Neuron (in vitro differentiated cells): ENCODE data around the gene SLC12A9.
"Not testable (repeated sequence)": the region's sequence is repeated elsewhere in the genome, so short reads cannot be mapped to it uniquely, and the experiment has no call there.

Experiments used
- H2AFZ ChIP-seq: one replicate; pipeline ENCODE4 v1.6.1; 2013; ENCODE audit warnings: low read depth, mild to moderate bottlenecking, inconsistent platforms, low read length, moderate library complexity
- H3K27me3 ChIP-seq: one replicate; pipeline ENCODE4 v1.6.1; 2013; ENCODE audit warnings: low read length; ENCODE audit not compliant: insufficient read depth
- H3K36me3 ChIP-seq: one replicate; pipeline ENCODE4 v1.6.1; 2013; ENCODE audit warnings: low read length; ENCODE audit not compliant: insufficient read depth
- H3K4me1 ChIP-seq: one replicate; pipeline ENCODE4 v1.6.1; 2013; ENCODE audit warnings: low read length; ENCODE audit not compliant: insufficient read depth
- H3K4me3 ChIP-seq: 2 replicates; pipeline ENCODE4 v1.5.1; 2013; ENCODE audit warnings: mild to moderate bottlenecking, low read length, moderate library complexity
- H3K9me3 ChIP-seq: one replicate; pipeline ENCODE4 v1.6.1; 2013; ENCODE audit warnings: low read length

SLC12A9 gene

GRCh38 chr7:100829150-100829716 lies 23.3 kb upstream of the SLC12A9 start:
- no peaks in the 10 kb centered on the region for H3K9me3 ChIP-seq
- H2AFZ ChIP-seq = no peak overlapping the region
- H3K27me3 ChIP-seq = no peaks in the 10 kb centered on the region
- no peak overlapping the region for H3K4me3 ChIP-seq
- peaks cover 5% of the 10 kb centered on the region for H3K36me3 ChIP-seq
- peaks cover 14% of the 10 kb centered on the region for H3K4me1 ChIP-seq

- no peak overlapping the region for H3K4me3 ChIP-seq
- H3K27me3 ChIP-seq = no peaks in the 10 kb centered on the region
- no peaks in the 10 kb centered on the region for H3K36me3 ChIP-seq
- H3K9me3 ChIP-seq = no peaks in the 10 kb centered on the region
- H2AFZ ChIP-seq = no peak overlapping the region
- H3K4me1 ChIP-seq = peaks cover 6% of the 10 kb centered on the region
Measured at GRCh38 chr7:100830396-100830795, 22.1 kb upstream of the SLC12A9 start.

GRCh38 chr7:100832281-100832633 lies 20.3 kb upstream of the SLC12A9 start:
- Histone ChIP-seq H3K4me3 (no peak overlapping the region), H3K9me3 (no peaks in the 10 kb centered on the region), H2AFZ (no peak overlapping the region), H3K27me3 (no peaks in the 10 kb centered on the region), H3K4me1 (peaks cover 12% of the 10 kb centered on the region), H3K36me3 (no peaks in the 10 kb centered on the region)

- Histone ChIP-seq H3K4me3 (no peak overlapping the region), H2AFZ (no peak overlapping the region), H3K4me1 (peaks cover 18% of the 10 kb centered on the region), H3K36me3 (no peaks in the 10 kb centered on the region), H3K27me3 (no peaks in the 10 kb centered on the region), H3K9me3 (no peaks in the 10 kb centered on the region)
Measured at GRCh38 chr7:100835903-100836811, 16.4 kb upstream of the SLC12A9 start.

- no peaks in the 10 kb centered on the region for H3K27me3 ChIP-seq
- peak overlapping the region; percentile 30 for H2AFZ ChIP-seq
- H3K36me3 ChIP-seq = no peaks in the 10 kb centered on the region
- H3K9me3 ChIP-seq = no peaks in the 10 kb centered on the region
- H3K4me1 ChIP-seq = peaks cover 18% of the 10 kb centered on the region
- peak overlapping the region; percentile 47 for H3K4me3 ChIP-seq
Measured at GRCh38 chr7:100836812-100837098, 15.8 kb upstream of the SLC12A9 start.

- no peaks in the 10 kb centered on the region for H3K27me3 ChIP-seq
- peak overlapping the region; percentile 30 for H2AFZ ChIP-seq
- peaks cover 18% of the 10 kb centered on the region for H3K4me1 ChIP-seq
- no peaks in the 10 kb centered on the region for H3K36me3 ChIP-seq
- H3K4me3 ChIP-seq = peak overlapping the region; percentile 47
- no peaks in the 10 kb centered on the region for H3K9me3 ChIP-seq
Measured at GRCh38 chr7:100837099-100837836, 15.2 kb upstream of the SLC12A9 start.

- no peak overlapping the region for H2AFZ ChIP-seq
- H3K4me1 ChIP-seq = peaks cover 18% of the 10 kb centered on the region
- H3K4me3 ChIP-seq = no peak overlapping the region
- H3K27me3 ChIP-seq = no peaks in the 10 kb centered on the region
- H3K36me3 ChIP-seq = no peaks in the 10 kb centered on the region
- no peaks in the 10 kb centered on the region for H3K9me3 ChIP-seq
Measured at GRCh38 chr7:100839361-100839760, 13.2 kb upstream of the SLC12A9 start.

- H3K27me3 ChIP-seq = no peaks in the 10 kb centered on the region
- no peaks in the 10 kb centered on the region for H3K36me3 ChIP-seq
- no peaks in the 10 kb centered on the region for H3K9me3 ChIP-seq
- peak overlapping the region; percentile 27 for H3K4me3 ChIP-seq
- no peak overlapping the region for H2AFZ ChIP-seq
- H3K4me1 ChIP-seq = peaks cover 18% of the 10 kb centered on the region
Measured at GRCh38 chr7:100840470-100841100, 11.9 kb upstream of the SLC12A9 start.

GRCh38 chr7:100847360-100847759 lies 5.2 kb upstream of the SLC12A9 start:
- no peaks in the 10 kb centered on the region for H3K9me3 ChIP-seq
- no peaks in the 10 kb centered on the region for H3K36me3 ChIP-seq
- H3K4me1 ChIP-seq = no peaks in the 10 kb centered on the region
- H3K27me3 ChIP-seq = no peaks in the 10 kb centered on the region
- H2AFZ ChIP-seq = no peak overlapping the region
- no peak overlapping the region for H3K4me3 ChIP-seq

- Histone ChIP-seq H3K9me3 (no peaks in the 10 kb centered on the region), H3K27me3 (no peaks in the 10 kb centered on the region), H3K36me3 (no peaks in the 10 kb centered on the region), H3K4me1 (peaks cover 6% of the 10 kb centered on the region), H2AFZ (no peak overlapping the region), H3K4me3 (no peak overlapping the region)
Measured at GRCh38 chr7:100854146-100854895, 1.8 kb downstream of the SLC12A9 start.

- H3K36me3 ChIP-seq, H3K9me3 ChIP-seq, H3K27me3 ChIP-seq, H2AFZ ChIP-seq, H3K4me1 ChIP-seq, H3K4me3 ChIP-seq: not testable (repeated sequence)
Measured at GRCh38 chr7:100854899-100855298, 2.4 kb downstream of the SLC12A9 start.

GRCh38 chr7:100855515-100855914 lies 3.0 kb downstream of the SLC12A9 start:
- Histone ChIP-seq H3K27me3 (no peaks in the 10 kb centered on the region), H3K4me3 (no peak overlapping the region), H3K9me3 (no peaks in the 10 kb centered on the region), H3K4me1 (peaks cover 6% of the 10 kb centered on the region), H3K36me3 (peaks cover 4% of the 10 kb centered on the region), H2AFZ (no peak overlapping the region)
